Osteocyte (in vitro differentiated cells): ENCODE results near the gene BARX1. TPM values are rescaled to one million over a fixed set of nuclear protein-coding genes. Genes with fewer than 3 reads are reported as not detected.

ENCODE experiments used
- DNase-seq: peaks from one replicate; pipeline ENCODE4 v3.0.0; 2021; ENCODE audit warnings: mixed read lengths; ENCODE audit not compliant: unreplicated experiment; ENCODE audit errors: extremely low spot score
- H3K27ac Mint-ChIP-seq: one replicate; pipeline ENCODE4 v1.8.0; 2021; ENCODE audit warnings: mild to moderate bottlenecking, mixed read lengths; ENCODE audit not compliant: unreplicated experiment
- H3K27me3 Mint-ChIP-seq: one replicate; pipeline ENCODE4 v1.8.0; 2021; ENCODE audit warnings: mixed read lengths; ENCODE audit not compliant: unreplicated experiment
- H3K36me3 Mint-ChIP-seq: one replicate; pipeline ENCODE4 v1.8.0; 2021; ENCODE audit warnings: mixed read lengths; ENCODE audit not compliant: unreplicated experiment
- H3K4me1 Mint-ChIP-seq: one replicate; pipeline ENCODE4 v1.8.0; 2021; ENCODE audit warnings: mixed read lengths; ENCODE audit not compliant: unreplicated experiment
- H3K4me3 Mint-ChIP-seq: one replicate; pipeline ENCODE4 v1.8.0; 2021; ENCODE audit warnings: mild to moderate bottlenecking, moderate library complexity, mixed read lengths; ENCODE audit not compliant: unreplicated experiment
- H3K9me3 Mint-ChIP-seq: one replicate; pipeline ENCODE4 v1.8.0; 2021; ENCODE audit warnings: mixed read lengths; ENCODE audit not compliant: unreplicated experiment
- total RNA-seq: library from RNA; stranded (reverse); gene quantifications from 2 replicates; pipeline ENCODE4 v1.2.1, GENCODE V29; 2021
- TF ChIP-seq, protein P1 (sequence below): fragments of 200-600 bp; sonication (generic); IDR thresholded peaks from 2 replicates; pipeline ENCODE4 v1.5.0; 2021; ENCODE audit warnings: antibody characterized with exemption, mild to moderate bottlenecking, moderate library complexity

The BARX1 gene
- total RNA-seq, 1 donor from 2014 or later: 2.2 TPM

DNA sequence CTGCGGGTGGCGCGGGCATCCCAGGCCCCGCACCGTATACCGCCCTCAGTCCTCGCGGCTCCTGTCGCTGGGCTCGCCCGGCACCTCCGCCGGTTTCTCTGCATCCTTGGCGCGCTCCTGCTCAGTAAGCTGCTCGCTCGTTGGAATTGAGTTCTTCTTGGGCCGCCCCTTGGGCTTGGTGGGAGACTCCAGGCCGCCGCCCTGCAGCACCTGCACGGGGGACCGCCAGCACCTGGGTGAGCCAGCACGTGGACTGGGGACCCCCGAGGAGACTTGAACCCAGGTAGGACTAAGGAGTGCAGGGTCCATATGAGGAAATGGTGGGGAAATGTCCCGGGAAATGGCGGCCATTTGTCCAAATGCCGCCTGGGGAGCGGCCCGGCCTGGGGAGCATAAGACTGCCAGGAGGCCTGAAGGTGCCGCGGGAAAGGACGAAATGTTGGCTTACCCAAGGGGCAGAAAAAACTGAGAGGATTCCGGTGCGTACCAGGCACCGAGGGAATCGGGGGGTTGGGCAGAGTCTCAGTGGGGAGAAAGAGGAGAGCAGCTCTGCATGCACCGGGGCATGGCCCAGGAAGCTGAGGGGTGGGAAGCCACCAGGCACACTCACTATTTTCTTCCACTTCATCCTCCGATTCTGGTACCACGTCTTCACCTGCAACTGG, 2.9 kb downstream of the BARX1 start:
- no peak for DNase-seq
- H3K9me3 Mint-ChIP-seq: no peaks in the 10 kb centered on the region
- peak overlapping the region; percentile 29 for H3K4me3 Mint-ChIP-seq
- peaks cover 74% of the 10 kb centered on the region for H3K27me3 Mint-ChIP-seq
- peaks cover 6% of the 10 kb centered on the region for H3K36me3 Mint-ChIP-seq
- TF ChIP-seq, protein P1, sequence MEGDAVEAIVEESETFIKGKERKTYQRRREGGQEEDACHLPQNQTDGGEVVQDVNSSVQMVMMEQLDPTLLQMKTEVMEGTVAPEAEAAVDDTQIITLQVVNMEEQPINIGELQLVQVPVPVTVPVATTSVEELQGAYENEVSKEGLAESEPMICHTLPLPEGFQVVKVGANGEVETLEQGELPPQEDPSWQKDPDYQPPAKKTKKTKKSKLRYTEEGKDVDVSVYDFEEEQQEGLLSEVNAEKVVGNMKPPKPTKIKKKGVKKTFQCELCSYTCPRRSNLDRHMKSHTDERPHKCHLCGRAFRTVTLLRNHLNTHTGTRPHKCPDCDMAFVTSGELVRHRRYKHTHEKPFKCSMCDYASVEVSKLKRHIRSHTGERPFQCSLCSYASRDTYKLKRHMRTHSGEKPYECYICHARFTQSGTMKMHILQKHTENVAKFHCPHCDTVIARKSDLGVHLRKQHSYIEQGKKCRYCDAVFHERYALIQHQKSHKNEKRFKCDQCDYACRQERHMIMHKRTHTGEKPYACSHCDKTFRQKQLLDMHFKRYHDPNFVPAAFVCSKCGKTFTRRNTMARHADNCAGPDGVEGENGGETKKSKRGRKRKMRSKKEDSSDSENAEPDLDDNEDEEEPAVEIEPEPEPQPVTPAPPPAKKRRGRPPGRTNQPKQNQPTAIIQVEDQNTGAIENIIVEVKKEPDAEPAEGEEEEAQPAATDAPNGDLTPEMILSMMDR: no peak
- H3K4me1 Mint-ChIP-seq: peaks cover 28% of the 10 kb centered on the region
- H3K27ac Mint-ChIP-seq: no peak overlapping the region

DNA sequence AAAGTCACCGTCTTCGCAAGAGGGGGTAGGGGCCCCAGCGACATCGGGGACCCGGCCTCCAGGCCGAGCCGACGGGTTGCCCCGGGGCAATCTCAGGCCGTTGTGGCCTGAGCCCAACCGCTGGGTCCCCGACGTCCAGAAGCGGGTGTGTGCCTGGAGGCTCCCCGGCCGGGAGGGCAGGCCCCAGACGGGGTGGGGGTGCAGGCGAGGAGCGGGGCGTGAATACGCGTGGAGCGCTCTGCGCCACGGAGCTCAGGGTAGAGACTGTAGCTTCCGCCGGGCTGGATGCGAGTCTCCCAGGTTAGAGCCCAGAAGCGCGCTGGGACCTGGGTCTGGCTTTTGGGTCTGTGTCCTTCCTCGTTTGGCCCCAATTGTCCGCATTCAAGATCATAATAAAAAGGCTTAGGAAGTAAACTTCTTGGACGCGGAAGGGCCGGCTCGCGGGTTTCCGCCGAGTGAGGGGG, 3.5 kb downstream of the BARX1 start:
- Mint-ChIP-seq H3K4me1 (peaks cover 28% of the 10 kb centered on the region), H3K27ac (no peak overlapping the region), H3K4me3 (peak overlapping the region; percentile 73), H3K27me3 (peaks cover 76% of the 10 kb centered on the region), H3K36me3 (peaks cover 6% of the 10 kb centered on the region), H3K9me3 (no peaks in the 10 kb centered on the region)
- no peak for DNase-seq
- TF ChIP-seq, protein P1: no peak

DNA sequence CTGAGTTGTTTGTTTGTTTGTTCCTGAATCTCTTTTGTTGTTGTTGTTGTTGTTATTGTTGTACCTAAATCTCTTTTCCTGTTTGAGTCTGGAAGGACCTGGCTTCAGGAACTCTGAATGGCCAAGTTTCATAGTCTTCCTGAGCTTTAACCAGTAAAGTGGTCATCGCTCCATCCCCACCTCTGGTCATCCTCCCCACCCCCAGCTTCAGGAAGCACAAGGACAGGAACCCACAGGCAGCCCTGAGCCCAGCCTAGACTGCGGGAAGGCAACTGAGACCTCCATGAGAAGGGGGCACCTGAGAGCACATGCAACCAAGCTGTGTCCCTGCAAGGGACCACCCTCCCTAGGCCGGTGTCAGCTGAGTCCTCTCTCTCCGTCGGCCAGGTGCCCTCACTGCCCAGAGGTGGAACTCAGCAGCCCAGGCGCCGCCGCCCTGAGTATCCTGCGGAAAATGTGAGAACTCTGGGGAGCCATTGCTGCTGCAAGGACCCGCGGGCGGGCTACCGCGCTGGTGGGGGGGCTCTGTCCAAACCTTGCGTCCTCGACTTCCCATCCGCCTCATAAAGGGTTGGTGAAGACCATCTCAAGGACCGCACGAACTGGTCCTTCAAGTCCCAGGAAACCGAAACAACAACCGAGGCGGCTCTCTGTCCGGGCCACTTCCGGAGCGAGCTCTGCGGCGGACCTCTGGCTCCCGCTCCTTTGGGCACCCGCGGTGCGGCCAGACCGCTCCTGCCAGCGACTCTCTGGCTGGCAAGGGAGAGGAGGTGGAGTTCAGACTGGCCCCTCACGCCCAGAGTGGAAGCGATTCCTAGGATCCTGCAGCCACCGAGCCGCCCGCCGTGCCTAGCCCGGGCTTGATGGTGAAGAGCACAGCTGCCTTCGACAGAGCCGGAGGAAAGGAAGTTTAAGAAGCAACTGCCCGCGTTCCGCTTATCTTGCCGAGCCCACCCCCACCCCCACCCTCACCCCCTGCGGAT, 4.2 kb downstream of the BARX1 start:
- TF ChIP-seq, protein P1: no peak
- DNase-seq: no peak
- H3K36me3 Mint-ChIP-seq: peaks cover 6% of the 10 kb centered on the region
- H3K27ac Mint-ChIP-seq: no peak overlapping the region
- peaks cover 32% of the 10 kb centered on the region for H3K4me1 Mint-ChIP-seq
- H3K4me3 Mint-ChIP-seq: peak overlapping the region; percentile 73
- peaks cover 77% of the 10 kb centered on the region for H3K27me3 Mint-ChIP-seq
- H3K9me3 Mint-ChIP-seq: no peaks in the 10 kb centered on the region

DNA sequence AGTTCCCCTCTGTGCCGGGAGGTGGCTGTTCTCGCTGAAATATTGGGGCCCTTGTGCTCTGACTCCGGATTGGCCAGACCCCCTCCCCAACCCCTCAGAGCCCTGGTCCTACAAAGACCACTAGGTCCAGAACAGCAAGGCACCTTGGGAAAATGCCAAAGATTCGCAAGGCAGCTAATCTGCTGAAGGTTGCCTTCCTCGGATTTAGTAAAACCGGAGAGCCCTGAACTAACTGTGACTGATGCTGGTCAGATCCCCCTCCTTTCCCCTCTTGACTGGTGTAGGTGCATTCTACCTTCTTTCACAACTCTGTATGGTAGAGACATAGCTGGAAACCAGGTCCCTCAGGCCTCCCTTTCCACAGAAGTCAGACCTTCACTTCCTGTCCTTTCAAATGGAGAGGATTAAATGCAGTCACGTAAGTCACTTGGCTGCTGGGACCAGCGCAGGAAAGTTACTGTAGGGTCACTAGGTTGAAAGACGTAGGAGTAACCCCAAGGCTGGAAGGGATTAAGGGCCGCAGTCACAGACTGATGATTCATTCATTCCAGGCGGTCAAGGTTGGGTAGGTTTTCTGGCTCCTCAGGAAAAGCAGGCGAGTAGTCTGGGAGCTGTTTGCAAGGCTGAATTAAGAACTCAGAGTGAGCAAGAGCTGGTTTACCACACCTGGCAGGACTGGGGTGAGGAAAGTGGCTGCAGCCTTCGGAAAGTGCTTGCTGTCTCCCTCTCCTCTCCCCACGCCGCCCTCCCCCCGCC, 5.3 kb downstream of the BARX1 start:
- Mint-ChIP-seq H3K9me3 (no peaks in the 10 kb centered on the region), H3K4me3 (no peak overlapping the region), H3K27me3 (peaks cover 81% of the 10 kb centered on the region), H3K36me3 (peaks cover 6% of the 10 kb centered on the region), H3K4me1 (peaks cover 32% of the 10 kb centered on the region), H3K27ac (no peak overlapping the region)
- no peak for DNase-seq
- TF ChIP-seq, protein P1: no peak
